Left ventricle myocardium inferior (tissue), 1 donor: ENCODE measurements around the gene TXNRD2. TPM values are rescaled to one million over a fixed set of nuclear protein-coding genes. Genes with fewer than 3 reads are reported as not detected.

Experiments used
- DNase-seq: peaks from one replicate; pipeline ENCODE4 v3.0.0-alpha.2; 2020
- H3K27ac ChIP-seq: fragments of 200-600 bp; replicated peaks from 2 replicates; pipeline ENCODE4 v1.8.0; 2021
- H3K27me3 ChIP-seq: fragments of 200-600 bp; 2 replicates; pipeline ENCODE4 v1.8.0; 2021; ENCODE audit warnings: low read depth
- H3K36me3 ChIP-seq: fragments of 200-600 bp; 2 replicates; pipeline ENCODE4 v1.8.0; 2021
- H3K4me1 ChIP-seq: fragments of 200-600 bp; 2 replicates; pipeline ENCODE4 v1.8.0; 2021
- H3K4me3 ChIP-seq: fragments of 200-600 bp; 2 replicates; pipeline ENCODE4 v1.8.0; 2021; ENCODE audit warnings: mild to moderate bottlenecking, moderate library complexity
- H3K9me3 ChIP-seq: fragments of 200-600 bp; replicated peaks from 2 replicates; pipeline ENCODE4 v1.8.0; 2021
- CTCF ChIP-seq: fragments of 200-600 bp; IDR thresholded peaks from 2 replicates; pipeline ENCODE4 v1.8.0; 2021; ENCODE audit warnings: antibody characterized with exemption, mild to moderate bottlenecking, borderline replicate concordance
- intact Hi-C: fragments of 100-400 bp; cut with micrococcal nuclease; formaldehyde crosslinking; loops from one replicate; pipeline ENCODE4 v1.11.0; 2022
- total RNA-seq: library from RNA; stranded (reverse); fragmentation: NEBNext Ultra II Directional; extraction: Animal tissue kit (Norgen Biotek cat#: 25700); gene quantifications from one replicate; pipeline ENCODE4 v1.2.1, GENCODE V29; 2021
- donor health status: DM: no; HTN: yes; CAD: no; lungs with severe emphysema.

Gene TXNRD2
- total RNA-seq, 1 donor from 2014 or later: 35.2 TPM

DNA sequence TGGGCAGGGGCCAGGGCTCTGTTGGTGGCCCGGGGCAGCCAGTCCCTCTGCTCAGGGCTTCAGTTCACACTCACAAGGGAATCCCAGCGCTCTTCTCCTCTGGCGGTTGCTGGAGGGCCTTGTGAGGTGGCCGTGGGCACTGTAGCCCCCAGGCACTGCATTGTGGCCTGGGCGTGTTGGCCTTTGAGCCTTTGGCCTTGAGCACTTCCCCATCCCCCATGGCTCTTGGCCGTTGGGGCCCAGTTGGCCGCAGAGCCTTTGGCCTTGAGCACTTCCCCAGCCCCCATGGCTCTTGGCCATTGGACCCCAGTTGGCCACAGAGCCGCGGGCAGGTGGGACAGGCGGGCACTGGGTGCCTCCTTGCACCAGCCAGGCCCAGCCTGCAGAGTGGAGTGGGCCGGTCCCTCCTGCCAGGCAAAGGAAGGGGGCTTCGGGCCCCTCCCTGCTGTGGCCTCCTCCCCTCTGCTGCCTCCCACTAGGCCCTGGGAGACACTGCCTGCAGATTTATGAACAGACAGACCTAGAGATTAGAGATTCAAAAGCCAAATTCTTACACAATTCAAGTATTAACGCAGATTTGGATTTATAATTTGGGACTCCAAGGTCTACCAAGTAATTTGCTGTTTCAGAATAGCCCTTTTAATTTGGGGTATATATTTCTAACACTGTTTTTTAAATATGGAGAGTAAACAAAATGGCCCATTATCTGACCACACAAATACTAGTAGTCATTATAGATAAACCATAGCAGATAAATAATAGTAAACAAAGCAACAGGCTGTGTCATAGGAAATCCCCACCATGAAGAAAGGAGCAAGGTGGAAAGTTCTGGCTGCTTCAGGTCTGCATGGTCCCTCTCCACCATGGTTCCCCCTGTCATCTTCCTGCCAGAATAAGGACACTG, 18.2 kb upstream of the TXNRD2 start:
- Histone ChIP-seq H3K9me3 (no peaks in the 10 kb centered on the region), H3K4me1 (peaks cover 58% of the 10 kb centered on the region), H3K36me3 (peaks cover 14% of the 10 kb centered on the region), H3K4me3 (peak overlapping the region; percentile 51), H3K27ac (peak overlapping the region; percentile 72), H3K27me3 (no peaks in the 10 kb centered on the region)
- intact Hi-C loops: no loop called here
- DNase-seq: peak; percentile 25
- no peak for TF ChIP-seq CTCF

DNA sequence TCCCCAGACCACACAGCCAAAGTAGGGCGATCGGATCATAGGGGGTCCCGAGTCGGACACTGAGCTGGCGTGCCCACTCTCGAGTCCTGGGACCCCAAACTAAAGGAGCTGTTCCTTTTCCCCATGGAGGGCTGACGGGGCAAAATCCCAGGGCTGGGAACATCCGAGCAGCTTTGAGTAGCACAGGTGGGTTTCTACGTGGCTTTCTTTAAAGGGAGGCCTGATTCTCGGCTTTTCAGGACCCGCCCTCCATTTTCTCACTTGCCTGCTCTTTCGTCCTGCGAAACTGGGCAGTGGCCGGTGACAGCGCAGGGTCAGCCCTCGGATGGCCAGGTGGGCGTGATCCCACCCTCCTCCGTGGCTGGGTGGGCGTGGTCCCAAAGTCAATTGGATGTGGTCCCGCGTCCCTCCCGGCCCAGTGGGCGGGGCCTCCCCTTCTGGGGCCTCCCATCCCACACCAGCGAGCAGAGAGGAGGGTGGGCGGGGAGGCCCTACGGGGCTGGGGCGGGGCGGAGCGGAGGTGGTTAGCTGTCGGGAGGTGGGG, 17.5 kb upstream of the TXNRD2 start:
- peak overlapping the region; percentile 51 for H3K4me3 ChIP-seq
- no peaks in the 10 kb centered on the region for H3K9me3 ChIP-seq
- peaks cover 58% of the 10 kb centered on the region for H3K4me1 ChIP-seq
- TF ChIP-seq CTCF: no peak
- peaks cover 7% of the 10 kb centered on the region for H3K36me3 ChIP-seq
- H3K27me3 ChIP-seq: no peaks in the 10 kb centered on the region
- H3K27ac ChIP-seq: peak overlapping the region; percentile 72
- intact Hi-C loops: no loop called here
- peak; percentile 83 for DNase-seq

DNA sequence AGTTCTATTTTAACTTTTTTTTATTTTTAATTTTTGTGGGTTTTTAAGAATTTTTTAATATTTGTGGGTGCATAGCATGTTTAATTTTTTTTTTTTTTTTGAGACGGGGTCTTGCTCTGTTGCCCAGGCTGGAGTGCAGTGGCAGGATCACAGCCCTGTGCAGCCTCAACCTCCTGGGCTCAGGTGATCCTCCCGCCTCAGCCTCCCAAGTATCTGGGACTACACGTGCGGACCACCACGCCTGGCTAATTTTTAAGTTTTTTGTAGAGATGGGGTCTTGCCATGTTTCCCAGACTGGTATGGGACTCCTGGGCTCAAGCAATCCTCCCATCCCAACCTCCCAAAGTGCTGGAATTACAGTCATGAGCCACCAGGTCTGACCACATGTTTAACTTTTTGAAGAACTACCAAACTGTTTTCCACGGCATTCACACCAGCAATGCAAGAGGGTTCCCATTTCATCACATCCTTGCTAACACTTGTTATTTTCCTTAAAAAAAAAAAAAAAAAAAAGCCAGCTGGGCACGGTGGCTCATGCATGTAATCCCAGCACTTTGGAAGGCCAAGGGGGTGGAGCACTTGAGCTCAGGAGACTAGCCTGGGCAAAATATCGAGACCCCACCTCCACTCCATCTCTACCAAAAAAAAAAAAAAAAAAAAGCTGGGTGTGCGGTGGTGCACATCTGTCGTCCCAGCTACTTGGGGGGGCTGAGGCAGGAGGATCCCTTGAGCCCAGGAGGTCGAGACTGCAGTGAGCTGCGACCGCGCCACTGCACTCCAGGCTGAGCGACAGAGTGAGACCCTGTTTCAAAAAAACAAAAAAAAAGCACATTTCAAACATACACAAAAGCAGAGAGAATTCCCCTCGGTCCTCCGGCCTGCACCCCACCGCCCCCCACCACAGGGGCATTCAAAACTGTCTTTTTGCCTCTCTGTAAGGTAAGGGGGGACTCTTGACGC, 16.7 kb upstream of the TXNRD2 start:
- Histone ChIP-seq H3K27ac (peak overlapping the region; percentile 72), H3K36me3 (no peaks in the 10 kb centered on the region), H3K9me3 (no peaks in the 10 kb centered on the region), H3K27me3 (no peaks in the 10 kb centered on the region), H3K4me3 (peak overlapping the region; percentile 51), H3K4me1 (peaks cover 64% of the 10 kb centered on the region)
- DNase-seq: peak; percentile 18
- intact Hi-C loops: no loop called here
- TF ChIP-seq CTCF: no peak

DNA sequence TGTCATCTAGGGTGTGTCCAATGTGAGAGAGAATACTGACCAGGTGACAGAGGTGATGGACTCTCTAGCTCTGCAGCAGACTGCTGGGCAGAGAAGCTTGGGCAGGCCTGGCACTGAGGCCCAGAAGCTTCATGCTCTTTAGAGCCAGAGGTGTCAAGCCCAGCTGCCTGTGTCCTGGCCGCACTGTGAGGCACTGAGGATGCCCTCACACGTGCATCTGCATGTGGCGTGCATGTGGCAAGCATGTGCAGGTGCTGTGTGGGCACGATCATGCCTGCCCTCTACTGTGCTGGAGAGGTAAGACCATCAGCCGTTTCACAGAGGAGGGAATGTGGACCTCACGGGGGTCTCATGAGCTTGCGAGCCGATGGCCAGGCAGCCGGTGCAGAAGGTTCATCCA, 15.8 kb upstream of the TXNRD2 start:
- TF ChIP-seq CTCF: no peak
- H3K36me3 ChIP-seq: no peaks in the 10 kb centered on the region
- peaks cover 68% of the 10 kb centered on the region for H3K4me1 ChIP-seq
- no peaks in the 10 kb centered on the region for H3K9me3 ChIP-seq
- H3K27me3 ChIP-seq: no peaks in the 10 kb centered on the region
- DNase-seq: peak; percentile 13
- intact Hi-C loops: no loop called here
- H3K27ac ChIP-seq: no peak overlapping the region
- H3K4me3 ChIP-seq: no peak overlapping the region
